Effector memory CD8-positive, alpha-beta T cell (primary cell): ENCODE results near the gene ACVR1B.
"Not testable (repeated sequence)": the region's sequence is repeated elsewhere in the genome, so short reads cannot be mapped to it uniquely, and the experiment has no call there.

Experiments
- ATAC-seq: fragments of 150-1000 bp; cut with Tn5 transposase; replicated peaks from 2 replicates; pipeline ENCODE4 v1.10.0; 2021; ENCODE audit warnings: mild to moderate bottlenecking, moderate library complexity
- DNase-seq, 3 experiments: peaks; one replicate each; pipeline ENCODE4 v3.0.0; 2021
- H3K27ac Mint-ChIP-seq, 2 donors: one replicate each; pipeline ENCODE4 v1.8.0; 2022; ENCODE audit warnings: mild to moderate bottlenecking in 2 of 2, mixed read lengths in 2 of 2, moderate library complexity in 2 of 2
- H3K27me3 Mint-ChIP-seq, 2 donors: one replicate each; pipeline ENCODE4 v1.8.0; 2022; ENCODE audit warnings: mixed read lengths in 2 of 2
- H3K36me3 Mint-ChIP-seq: one replicate; pipeline ENCODE4 v1.8.0; 2022; ENCODE audit warnings: mild to moderate bottlenecking, moderate library complexity, mixed read lengths; ENCODE audit not compliant: insufficient read depth
- H3K4me1 Mint-ChIP-seq, 2 donors: one replicate each; pipeline ENCODE4 v1.8.0; 2022; ENCODE audit warnings: low read depth in 2 of 2, mixed read lengths in 2 of 2
- H3K4me3 Mint-ChIP-seq, 2 donors: one replicate each; pipeline ENCODE4 v1.8.0; 2022; ENCODE audit warnings: mild to moderate bottlenecking in 2 of 2, mixed read lengths in 2 of 2, moderate library complexity in 2 of 2
- H3K9me3 Mint-ChIP-seq, 2 donors: one replicate each; pipeline ENCODE4 v1.8.0; 2022; ENCODE audit warnings: mixed read lengths in 2 of 2

The ACVR1B gene

GRCh38 chr12:51974646-51975045, 23.1 kb downstream of the ACVR1B start:
- peaks cover 46 to 60% of the 10 kb centered on the region in 2 donors for H3K4me1 Mint-ChIP-seq
- ATAC-seq (no peak), DNase-seq (no peak)
- no peak overlapping the region for H3K27ac Mint-ChIP-seq
- peak overlapping the region; percentile 35 to 68 for H3K4me3 Mint-ChIP-seq
- peaks cover 33% of the 10 kb centered on the region for H3K36me3 Mint-ChIP-seq
- H3K9me3 Mint-ChIP-seq, result no peaks in the 10 kb centered on the region
- no peaks in the 10 kb centered on the region for H3K27me3 Mint-ChIP-seq

GRCh38 chr12:51975196-51975595, 23.7 kb downstream of the ACVR1B start:
- DNase-seq (no peak), ATAC-seq (no peak)
- H3K4me1 Mint-ChIP-seq, result peaks cover 43 to 57% of the 10 kb centered on the region in 2 donors
- peaks cover 33% of the 10 kb centered on the region for H3K36me3 Mint-ChIP-seq
- H3K4me3 Mint-ChIP-seq, result peak overlapping the region in 1 of 2 donors; percentile 35
- H3K27ac Mint-ChIP-seq, result peak overlapping the region in 1 of 2 donors; percentile 49
- H3K9me3 Mint-ChIP-seq, result no peaks in the 10 kb centered on the region
- no peaks in the 10 kb centered on the region for H3K27me3 Mint-ChIP-seq

- peaks cover 33% of the 10 kb centered on the region for H3K36me3 Mint-ChIP-seq
- no peak overlapping the region for H3K4me3 Mint-ChIP-seq
- H3K9me3 Mint-ChIP-seq, result no peaks in the 10 kb centered on the region
- DNase-seq (no peak), ATAC-seq (no peak)
- H3K4me1 Mint-ChIP-seq, result peaks cover 35 to 50% of the 10 kb centered on the region in 2 donors
- no peaks in the 10 kb centered on the region for H3K27me3 Mint-ChIP-seq
- H3K27ac Mint-ChIP-seq, result no peak overlapping the region
Observed at GRCh38 chr12:51976376-51977160, 25.1 kb downstream of the ACVR1B start.

DNA sequence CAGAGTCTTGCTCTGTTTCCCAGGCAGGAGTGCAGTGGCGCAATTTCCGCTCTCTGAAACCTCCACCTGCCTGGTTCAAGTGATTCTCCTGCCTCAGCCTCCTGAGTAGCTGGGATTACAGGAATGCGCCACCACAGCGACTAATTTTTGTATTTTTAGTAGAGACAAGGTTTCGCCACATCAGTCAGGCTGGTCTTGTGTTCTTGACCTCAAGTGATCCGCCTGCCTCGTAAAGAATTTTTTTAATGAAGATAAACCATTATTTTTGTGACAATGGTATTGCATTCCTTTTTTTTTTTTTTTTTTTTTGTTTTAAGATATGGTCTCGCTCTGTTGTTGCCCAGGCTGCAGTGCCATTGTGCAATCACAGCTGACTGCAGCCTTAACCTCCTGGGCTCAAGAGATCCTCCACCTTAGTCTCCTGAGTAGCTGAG, 25.8 kb downstream of the ACVR1B start:
- Mint-ChIP-seq H3K4me1 (peaks cover 32 to 42% of the 10 kb centered on the region in 2 donors), H3K27me3 (no peaks in the 10 kb centered on the region), H3K27ac (no peak overlapping the region), H3K36me3 (peaks cover 33% of the 10 kb centered on the region), H3K4me3 (no peak overlapping the region), H3K9me3 (no peaks in the 10 kb centered on the region)
- ATAC-seq (no peak), DNase-seq (no peak)

GRCh38 chr12:51979306-51979705, 27.8 kb downstream of the ACVR1B start:
- H3K27me3 Mint-ChIP-seq, H3K27ac Mint-ChIP-seq, H3K4me3 Mint-ChIP-seq, DNase-seq, H3K9me3 Mint-ChIP-seq, ATAC-seq: not testable (repeated sequence)
- H3K4me1 Mint-ChIP-seq, result peaks cover 17 to 23% of the 10 kb centered on the region in 2 donors
- peaks cover 33% of the 10 kb centered on the region for H3K36me3 Mint-ChIP-seq

GRCh38 chr12:51980051-51980808, 28.7 kb downstream of the ACVR1B start:
- peaks cover 35% of the 10 kb centered on the region for H3K36me3 Mint-ChIP-seq
- DNase-seq, result peak; percentile 57 to 66 (median 63)

GRCh38 chr12:51980809-51981127, 29.3 kb downstream of the ACVR1B start:
- Mint-ChIP-seq H3K27ac (no peak overlapping the region), H3K9me3 (no peaks in the 10 kb centered on the region), H3K27me3 (no peaks in the 10 kb centered on the region), H3K4me3 (no peak overlapping the region), H3K4me1 (peaks cover 4 to 9% of the 10 kb centered on the region in 2 donors), H3K36me3 (peaks cover 32% of the 10 kb centered on the region)
- ATAC-seq (no peak), DNase-seq (no peak)

More at GRCh38 chr12:51980051-51980808, 28.7 kb downstream of the ACVR1B start:
- Mint-ChIP-seq H3K4me1 (peaks cover 8 to 14% of the 10 kb centered on the region in 2 donors), H3K9me3 (no peaks in the 10 kb centered on the region), H3K27ac (no peak overlapping the region), H3K27me3 (no peaks in the 10 kb centered on the region), H3K4me3 (no peak overlapping the region)
- ATAC-seq, result peak; percentile 99

- Mint-ChIP-seq H3K27ac (no peak overlapping the region), H3K4me3 (no peak overlapping the region), H3K27me3 (no peaks in the 10 kb centered on the region), H3K9me3 (no peaks in the 10 kb centered on the region), H3K36me3 (peaks cover 2% of the 10 kb centered on the region), H3K4me1 (peaks cover 4 to 8% of the 10 kb centered on the region in 2 donors)
- ATAC-seq, result no peak
- no peak for DNase-seq
Observed at GRCh38 chr12:51984657-51985056, 33.2 kb downstream of the ACVR1B start.

DNA sequence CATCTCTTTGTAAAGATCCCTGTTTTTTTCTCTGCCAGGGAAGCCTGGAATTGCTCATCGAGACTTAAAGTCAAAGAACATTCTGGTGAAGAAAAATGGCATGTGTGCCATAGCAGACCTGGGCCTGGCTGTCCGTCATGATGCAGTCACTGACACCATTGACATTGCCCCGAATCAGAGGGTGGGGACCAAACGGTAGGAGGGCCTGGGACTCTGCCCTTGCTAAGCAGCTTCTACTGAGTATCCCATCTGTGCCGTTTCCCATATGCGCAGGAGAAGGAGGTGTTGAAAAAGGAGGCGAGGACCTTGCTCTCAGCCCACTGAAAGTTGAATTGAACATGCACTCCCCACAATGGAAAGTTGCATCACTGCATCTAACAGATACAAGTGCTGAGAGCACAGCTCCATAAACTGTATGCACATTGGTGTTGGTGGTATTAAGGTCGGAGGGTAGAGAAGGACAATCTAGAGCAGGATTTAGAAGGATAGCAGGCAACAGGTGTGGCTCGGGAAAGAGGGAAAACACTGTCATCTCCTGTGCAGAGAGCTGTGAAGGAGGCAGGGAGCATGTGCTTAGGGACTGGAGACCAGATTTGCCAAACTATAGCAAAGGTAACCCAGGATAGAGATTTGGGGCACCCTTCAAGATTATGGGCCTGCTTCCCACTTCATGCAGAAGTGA, 33.8 kb downstream of the ACVR1B start:
- H3K9me3 Mint-ChIP-seq, result no peaks in the 10 kb centered on the region
- DNase-seq (no peak), ATAC-seq (no peak)
- no peak overlapping the region for H3K27ac Mint-ChIP-seq
- no peak overlapping the region for H3K4me3 Mint-ChIP-seq
- H3K4me1 Mint-ChIP-seq, result peaks cover 2 to 5% of the 10 kb centered on the region in 2 donors
- H3K27me3 Mint-ChIP-seq, result no peaks in the 10 kb centered on the region
- H3K36me3 Mint-ChIP-seq, result peaks cover 2% of the 10 kb centered on the region

DNA sequence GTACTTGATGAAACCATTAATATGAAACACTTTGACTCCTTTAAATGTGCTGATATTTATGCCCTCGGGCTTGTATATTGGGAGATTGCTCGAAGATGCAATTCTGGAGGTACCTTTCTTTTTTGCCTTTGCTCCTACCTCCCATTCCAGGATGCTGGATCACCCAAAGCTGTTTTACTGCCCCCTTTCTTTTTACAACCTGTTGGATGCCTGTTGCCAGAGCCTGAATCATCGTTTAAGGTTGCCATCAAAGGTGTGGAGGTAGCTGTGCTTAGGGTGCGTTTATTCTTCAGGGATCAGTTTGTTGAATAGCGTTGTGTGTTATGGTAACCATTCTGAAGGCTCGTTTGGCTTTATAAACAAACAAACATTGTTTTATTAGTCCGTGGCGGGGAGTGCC, 35.3 kb downstream of the ACVR1B start:
- DNase-seq, result no peak
- H3K27ac Mint-ChIP-seq, result no peak overlapping the region

DNA sequence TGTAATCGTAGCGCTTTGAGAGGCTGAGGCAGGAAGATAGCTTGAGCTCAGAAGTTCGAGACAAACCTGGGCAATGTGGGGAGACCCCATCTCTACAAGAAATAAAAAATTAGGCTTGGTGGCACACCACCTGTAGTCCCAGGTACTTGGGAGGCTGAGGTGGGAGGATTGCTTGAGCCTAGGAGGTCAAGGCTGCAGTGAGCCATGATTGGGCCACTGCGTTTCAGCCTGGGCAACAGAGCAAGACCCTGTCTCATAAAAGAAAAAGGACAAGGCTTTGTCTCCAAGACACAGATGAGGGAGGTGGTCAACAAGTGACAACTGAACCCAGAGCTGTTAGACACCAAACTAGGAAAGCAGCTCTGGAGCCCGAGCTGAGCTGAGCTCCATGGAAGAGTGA, 40.7 kb downstream of the ACVR1B start:
- ATAC-seq (no peak), DNase-seq (no peak)
- Mint-ChIP-seq H3K9me3 (no peaks in the 10 kb centered on the region), H3K4me1 (peaks cover 0 to 4% of the 10 kb centered on the region in 2 donors), H3K27me3 (no peaks in the 10 kb centered on the region), H3K4me3 (no peak overlapping the region), H3K36me3 (peaks cover 6% of the 10 kb centered on the region), H3K27ac (no peak overlapping the region)

More for the DNA sequence above, 35.3 kb downstream of the ACVR1B start:
- no peaks in the 10 kb centered on the region for H3K4me1 Mint-ChIP-seq
- no peak for ATAC-seq
- no peaks in the 10 kb centered on the region for H3K27me3 Mint-ChIP-seq
- H3K36me3 Mint-ChIP-seq, result peaks cover 2% of the 10 kb centered on the region
- H3K9me3 Mint-ChIP-seq, result no peaks in the 10 kb centered on the region
- H3K4me3 Mint-ChIP-seq, result no peak overlapping the region

DNA sequence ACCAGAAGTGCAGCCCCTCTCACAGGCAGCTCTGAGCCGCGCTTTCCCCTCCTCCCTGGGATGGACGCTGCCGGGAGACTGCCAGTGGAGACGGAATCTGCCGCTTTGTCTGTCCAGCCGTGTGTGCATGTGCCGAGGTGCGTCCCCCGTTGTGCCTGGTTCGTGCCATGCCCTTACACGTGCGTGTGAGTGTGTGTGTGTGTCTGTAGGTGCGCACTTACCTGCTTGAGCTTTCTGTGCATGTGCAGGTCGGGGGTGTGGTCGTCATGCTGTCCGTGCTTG, 43.0 kb downstream of the ACVR1B start:
- Mint-ChIP-seq H3K4me3 (no peak overlapping the region), H3K4me1 (peaks cover 0 to 4% of the 10 kb centered on the region in 2 donors), H3K27me3 (no peaks in the 10 kb centered on the region), H3K27ac (no peak overlapping the region), H3K36me3 (peaks cover 6% of the 10 kb centered on the region), H3K9me3 (no peaks in the 10 kb centered on the region)
- no peak for DNase-seq
- ATAC-seq, result no peak

- no peak overlapping the region for H3K4me3 Mint-ChIP-seq
- no peaks in the 10 kb centered on the region for H3K27me3 Mint-ChIP-seq
- H3K9me3 Mint-ChIP-seq, result no peaks in the 10 kb centered on the region
- H3K4me1 Mint-ChIP-seq, result peaks cover 0 to 4% of the 10 kb centered on the region in 2 donors
- DNase-seq (no peak), ATAC-seq (no peak)
- no peak overlapping the region for H3K27ac Mint-ChIP-seq
- peaks cover 6% of the 10 kb centered on the region for H3K36me3 Mint-ChIP-seq
Observed at GRCh38 chr12:51994959-51995358, 43.5 kb downstream of the ACVR1B start.
